Measurements from ENCODE around the gene PNKD. TPM values are rescaled to one million over a fixed set of nuclear protein-coding genes. Genes with fewer than 3 reads are reported as not detected.

Gene PNKD
- total and polyA plus RNA-seq, 2 of the 8 experiments (the other 6 are each of a cell fraction or from before 2014, with no cell fraction given) = 43.9 to 65.4 TPM

DNA sequence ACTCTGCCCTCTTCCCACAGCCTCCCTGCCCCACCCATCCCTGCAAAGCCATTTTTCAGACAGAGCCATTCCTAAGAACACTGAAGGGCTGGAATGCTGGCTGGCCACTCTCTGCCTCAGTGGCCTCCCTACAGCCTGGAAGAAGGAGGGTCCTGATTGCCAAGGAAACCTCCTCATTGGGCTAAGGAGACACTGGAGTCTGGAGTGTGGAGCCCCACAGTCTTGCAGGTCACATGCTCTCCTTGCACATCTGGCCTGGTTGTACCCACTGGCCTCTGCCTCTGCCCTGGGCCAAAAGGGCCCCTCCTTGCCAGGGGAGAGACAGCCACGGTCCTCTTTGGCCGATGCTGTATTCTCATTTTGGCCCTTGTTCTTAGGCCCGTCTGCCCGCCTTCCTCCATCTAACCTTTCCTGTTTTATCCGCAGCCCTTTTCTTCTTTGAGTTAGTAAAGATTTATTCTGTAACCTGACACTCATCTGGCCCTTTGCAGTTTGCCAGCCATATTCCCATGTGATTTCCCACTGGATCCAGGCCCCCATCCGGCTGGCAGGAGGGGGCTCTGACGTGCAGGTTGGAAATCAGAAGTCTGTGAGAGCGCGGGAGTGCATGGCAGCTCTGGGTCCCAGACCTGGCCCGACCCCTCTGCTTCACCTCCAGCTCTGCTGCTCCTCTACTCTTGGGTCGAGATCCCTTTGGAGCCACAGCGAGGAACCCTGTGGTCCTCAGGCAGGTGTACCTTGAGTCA lies 75.3 kb downstream of the PNKD start (continued):
- TF ChIP-seq SIRT6 (IDR thresholded peaks at IDR 0.05; ENCODE audit: low read length) (no peak), CEBPB (IDR thresholded peaks at IDR 0.05; ENCODE audit: low read depth, low read length) (no peak), JUN (IDR thresholded peaks at IDR 0.05; ENCODE audit: low read depth, low read length) (no peak)
